Karpas-422 (cell line): ENCODE data around the gene RPL18A. TPM values are rescaled to one million over a fixed set of nuclear protein-coding genes. Genes with fewer than 3 reads are reported as not detected.
"Not testable (repeated sequence)": the region's sequence is repeated elsewhere in the genome, so short reads cannot be mapped to it uniquely, and the experiment has no call there.

ENCODE experiments used
- DNase-seq: peaks from one replicate; pipeline ENCODE4 v3.0.0-alpha.2; 2015
- H2AFZ ChIP-seq: fragments of 200-600 bp; sonication (generic); 2 replicates; pipeline ENCODE4 v1.6.1; 2014; ENCODE audit warnings: antibody characterized with exemption, low read length, mixed read lengths
- H3K27ac ChIP-seq: fragments of 200-600 bp; sonication (generic); 2 replicates; pipeline ENCODE4 v1.5.1; 2014; ENCODE audit warnings: mild to moderate bottlenecking, low read length, moderate library complexity
- H3K27me3 ChIP-seq: fragments of 200-600 bp; sonication (generic); 2 replicates; pipeline ENCODE4 v1.6.1; 2014; ENCODE audit warnings: low read length, mixed read lengths
- H3K36me3 ChIP-seq: fragments of 200-600 bp; sonication (generic); 2 replicates; pipeline ENCODE4 v1.6.1; 2014; ENCODE audit warnings: low read length, mixed read lengths; ENCODE audit not compliant: insufficient read depth
- H3K4me1 ChIP-seq: fragments of 200-600 bp; sonication (generic); 2 replicates; pipeline ENCODE4 v1.6.1; 2014; ENCODE audit warnings: mild to moderate bottlenecking, low read length, mixed read lengths
- H3K4me2 ChIP-seq: fragments of 200-600 bp; sonication (generic); 2 replicates; pipeline ENCODE4 v1.6.1; 2014; ENCODE audit warnings: low read length, low read depth, mild to moderate bottlenecking; ENCODE audit not compliant: poor library complexity, severe bottlenecking
- H3K4me3 ChIP-seq: fragments of 200-600 bp; sonication (generic); 2 replicates; pipeline ENCODE4 v1.5.1; 2014; ENCODE audit warnings: mild to moderate bottlenecking, antibody characterized with exemption, low read length, mixed read lengths
- H3K79me2 ChIP-seq: fragments of 200-600 bp; sonication (generic); 2 replicates; pipeline ENCODE4 v1.6.1; 2014; ENCODE audit warnings: mild to moderate bottlenecking, low read length, mixed read lengths
- H3K9ac ChIP-seq: fragments of 200-600 bp; sonication (generic); 2 replicates; pipeline ENCODE4 v1.6.0; 2014; ENCODE audit warnings: low read length
- H3K9me2 ChIP-seq: fragments of 200-600 bp; sonication (generic), shearing (Covaris generic); replicated peaks from 2 replicates; pipeline ENCODE4 v1.6.0; 2014; ENCODE audit warnings: mild to moderate bottlenecking, low read length, moderate library complexity; ENCODE audit not compliant: insufficient read depth
- H3K9me3 ChIP-seq: fragments of 300-700, 200-600 bp; sonication (generic); 2 replicates; pipeline ENCODE4 v1.6.1; 2014; ENCODE audit warnings: low read length, mixed read lengths
- H4K20me1 ChIP-seq: fragments of 200-600 bp; sonication (generic); 2 replicates; pipeline ENCODE4 v1.6.1; 2014; ENCODE audit warnings: mild to moderate bottlenecking, antibody characterized with exemption, low read length, low read depth; ENCODE audit not compliant: insufficient read depth
- total RNA-seq: library from RNA; depleted of rRNA; stranded (reverse); fragments of >200 nt; shearing (Covaris generic); gene quantifications from 2 replicates; pipeline ENCODE4 v1.2.3, GENCODE V29; 2014; ENCODE audit warnings: low replicate concordance

The RPL18A gene
- total RNA-seq, 1 experiment from 2014 or later, result 1,678 TPM

DNA sequence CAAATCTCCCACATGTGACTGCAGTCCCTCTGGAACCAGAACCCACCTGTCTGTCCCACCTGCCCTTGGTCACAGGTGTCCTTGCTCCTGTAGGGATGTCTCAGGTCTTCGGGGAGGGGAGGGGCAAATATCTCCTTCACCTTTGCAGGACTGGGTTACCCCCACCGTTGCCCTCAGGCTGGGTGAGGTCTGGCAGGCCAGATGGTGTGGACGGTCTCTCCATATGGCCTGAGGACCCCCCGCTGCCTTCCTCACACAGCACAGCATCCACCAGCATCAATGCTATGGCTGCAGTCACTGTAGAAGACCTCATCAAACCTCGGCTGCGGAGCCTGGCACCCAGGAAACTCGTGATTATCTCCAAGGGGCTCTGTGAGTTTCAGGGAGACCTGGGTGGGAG, 22.0 kb downstream of the RPL18A start:
- H3K9me3 ChIP-seq, result no peaks in the 10 kb centered on the region
- no peak overlapping the region for H3K4me2 ChIP-seq
- H3K79me2 ChIP-seq, result no peaks in the 10 kb centered on the region
- H3K27ac ChIP-seq, result no peak overlapping the region
- DNase-seq, result no peak
- H3K27me3 ChIP-seq, result no peaks in the 10 kb centered on the region
- peaks cover 7% of the 10 kb centered on the region for H3K4me1 ChIP-seq
- no peak overlapping the region for H3K4me3 ChIP-seq
- H3K36me3 ChIP-seq, result no peaks in the 10 kb centered on the region
- no peaks in the 10 kb centered on the region for H4K20me1 ChIP-seq
- no peak overlapping the region for H2AFZ ChIP-seq
- no peaks in the 10 kb centered on the region for H3K9me2 ChIP-seq
- no peak overlapping the region for H3K9ac ChIP-seq

- H3K4me1 ChIP-seq, result peaks cover 12% of the 10 kb centered on the region
- no peak overlapping the region for H3K4me3 ChIP-seq
- no peaks in the 10 kb centered on the region for H4K20me1 ChIP-seq
- no peaks in the 10 kb centered on the region for H3K36me3 ChIP-seq
- H3K79me2 ChIP-seq, result no peaks in the 10 kb centered on the region
- no peak overlapping the region for H3K9ac ChIP-seq
- no peak overlapping the region for H2AFZ ChIP-seq
- no peaks in the 10 kb centered on the region for H3K27me3 ChIP-seq
- no peaks in the 10 kb centered on the region for H3K9me2 ChIP-seq
- no peaks in the 10 kb centered on the region for H3K9me3 ChIP-seq
- no peak overlapping the region for H3K27ac ChIP-seq
- no peak overlapping the region for H3K4me2 ChIP-seq
- DNase-seq, result no peak
These were observed 24.1 kb downstream of the RPL18A start for GRCh38 chr19:17883627-17884410.

GRCh38 chr19:17886515-17886914, 26.8 kb downstream of the RPL18A start:
- Histone ChIP-seq H3K4me3 (no peak overlapping the region), H2AFZ (no peak overlapping the region), H3K9ac (no peak overlapping the region), H3K4me1 (peaks cover 12% of the 10 kb centered on the region), H4K20me1 (no peaks in the 10 kb centered on the region), H3K36me3 (no peaks in the 10 kb centered on the region), H3K9me2 (no peaks in the 10 kb centered on the region), H3K79me2 (no peaks in the 10 kb centered on the region), H3K9me3 (no peaks in the 10 kb centered on the region), H3K27ac (no peak overlapping the region), H3K27me3 (no peaks in the 10 kb centered on the region), H3K4me2 (no peak overlapping the region)
- DNase-seq, result no peak

GRCh38 chr19:17887221-17887620, 27.5 kb downstream of the RPL18A start:
- H3K9ac ChIP-seq, H4K20me1 ChIP-seq, H3K27me3 ChIP-seq, H3K4me2 ChIP-seq, H3K36me3 ChIP-seq, H3K27ac ChIP-seq, H3K79me2 ChIP-seq, H3K9me2 ChIP-seq, H3K9me3 ChIP-seq, DNase-seq, H3K4me3 ChIP-seq, H2AFZ ChIP-seq: not testable (repeated sequence)
- peaks cover 12% of the 10 kb centered on the region for H3K4me1 ChIP-seq

- Histone ChIP-seq H3K27ac (no peak overlapping the region), H3K9ac (no peak overlapping the region), H3K79me2 (no peaks in the 10 kb centered on the region), H3K36me3 (no peaks in the 10 kb centered on the region), H3K27me3 (no peaks in the 10 kb centered on the region), H3K4me1 (peaks cover 12% of the 10 kb centered on the region), H3K4me3 (no peak overlapping the region), H3K9me2 (no peaks in the 10 kb centered on the region), H3K4me2 (no peak overlapping the region), H3K9me3 (no peaks in the 10 kb centered on the region), H4K20me1 (no peaks in the 10 kb centered on the region), H2AFZ (no peak overlapping the region)
- no peak for DNase-seq
These were observed 28.6 kb downstream of the RPL18A start for GRCh38 chr19:17888260-17888659.

DNA sequence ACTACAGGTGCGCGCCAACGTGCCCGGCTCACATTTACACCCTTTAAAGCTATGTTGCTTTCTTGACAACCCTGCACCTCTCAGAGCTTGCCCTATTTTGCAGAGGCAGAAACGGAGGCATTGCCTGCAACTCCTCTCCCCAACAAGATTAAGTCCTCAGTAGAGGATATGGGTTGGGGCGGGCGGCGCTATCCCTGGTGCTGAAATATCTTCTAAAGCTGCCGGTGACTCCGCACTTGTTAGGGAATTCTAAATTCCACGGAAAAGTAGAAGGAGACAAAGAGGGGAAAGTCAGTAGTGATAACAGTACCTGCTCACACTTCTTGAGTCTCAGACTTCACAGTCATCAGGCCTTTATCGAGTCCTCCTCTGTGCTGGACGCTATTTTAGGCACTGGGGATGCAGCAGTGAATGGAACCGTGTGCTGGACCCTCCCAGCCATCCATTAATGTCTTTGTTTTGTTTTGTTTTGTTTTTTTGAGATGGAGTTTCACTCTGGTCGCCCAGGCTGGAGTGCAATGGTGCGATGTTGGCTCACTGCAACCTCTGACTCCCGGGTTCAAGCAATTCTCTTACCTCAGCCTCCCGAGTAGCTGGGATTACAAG, 30.0 kb downstream of the RPL18A start:
- Histone ChIP-seq H3K4me3 (no peak overlapping the region), H3K27ac (no peak overlapping the region), H3K36me3 (no peaks in the 10 kb centered on the region), H3K9ac (no peak overlapping the region), H2AFZ (no peak overlapping the region), H3K27me3 (no peaks in the 10 kb centered on the region), H4K20me1 (no peaks in the 10 kb centered on the region), H3K9me3 (no peaks in the 10 kb centered on the region), H3K9me2 (no peaks in the 10 kb centered on the region), H3K4me1 (peaks cover 12% of the 10 kb centered on the region), H3K4me2 (no peak overlapping the region), H3K79me2 (no peaks in the 10 kb centered on the region)
- peak; percentile 72 for DNase-seq

DNA sequence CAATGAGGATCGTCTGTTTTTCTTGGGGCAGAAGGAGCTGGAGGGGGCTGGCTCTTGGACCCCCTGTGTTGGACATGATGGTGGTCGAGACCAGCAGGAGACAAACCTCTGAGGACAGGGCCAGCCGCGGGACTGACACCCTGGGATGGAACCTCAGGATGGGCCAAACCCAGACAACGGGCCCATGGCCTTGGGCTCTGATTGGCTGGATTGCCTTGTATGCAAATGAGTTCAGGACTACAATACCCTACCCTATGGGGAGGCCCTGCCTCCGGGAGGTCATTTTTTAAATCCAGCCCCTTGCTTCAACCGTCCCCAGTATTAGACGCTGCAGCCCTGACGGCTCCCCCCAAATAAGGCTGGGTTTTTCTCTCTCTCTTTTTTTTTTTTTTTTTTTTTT, 34.1 kb downstream of the RPL18A start:
- no peaks in the 10 kb centered on the region for H3K9me3 ChIP-seq
- H4K20me1 ChIP-seq, result no peaks in the 10 kb centered on the region

GRCh38 chr19:17902701-17903100, 43.0 kb downstream of the RPL18A start:
- Histone ChIP-seq H4K20me1 (no peaks in the 10 kb centered on the region), H3K9me2 (no peaks in the 10 kb centered on the region), H3K4me2 (no peak overlapping the region), H3K79me2 (no peaks in the 10 kb centered on the region), H3K9ac (no peak overlapping the region), H3K36me3 (no peaks in the 10 kb centered on the region), H3K27ac (no peak overlapping the region), H3K9me3 (no peaks in the 10 kb centered on the region), H2AFZ (no peak overlapping the region), H3K4me1 (peaks cover 3% of the 10 kb centered on the region; the same call in 1 of the 2 replicates), H3K27me3 (no peaks in the 10 kb centered on the region), H3K4me3 (no peak overlapping the region)
- DNase-seq, result no peak

More for the DNA sequence above, 34.1 kb downstream of the RPL18A start:
- Histone ChIP-seq H3K27me3 (no peaks in the 10 kb centered on the region), H3K79me2 (no peaks in the 10 kb centered on the region), H2AFZ (no peak overlapping the region), H3K9me2 (no peaks in the 10 kb centered on the region), H3K9ac (no peak overlapping the region), H3K27ac (no peak overlapping the region), H3K4me1 (0 out of 2 replicates have a peak, but pooled peaks cover 1% of the 10 kb centered on the region), H3K36me3 (no peaks in the 10 kb centered on the region), H3K4me2 (no peak overlapping the region), H3K4me3 (no peak overlapping the region)
- no peak for DNase-seq
